Measurements from ENCODE around the gene C12orf60.

Gene C12orf60

DNA sequence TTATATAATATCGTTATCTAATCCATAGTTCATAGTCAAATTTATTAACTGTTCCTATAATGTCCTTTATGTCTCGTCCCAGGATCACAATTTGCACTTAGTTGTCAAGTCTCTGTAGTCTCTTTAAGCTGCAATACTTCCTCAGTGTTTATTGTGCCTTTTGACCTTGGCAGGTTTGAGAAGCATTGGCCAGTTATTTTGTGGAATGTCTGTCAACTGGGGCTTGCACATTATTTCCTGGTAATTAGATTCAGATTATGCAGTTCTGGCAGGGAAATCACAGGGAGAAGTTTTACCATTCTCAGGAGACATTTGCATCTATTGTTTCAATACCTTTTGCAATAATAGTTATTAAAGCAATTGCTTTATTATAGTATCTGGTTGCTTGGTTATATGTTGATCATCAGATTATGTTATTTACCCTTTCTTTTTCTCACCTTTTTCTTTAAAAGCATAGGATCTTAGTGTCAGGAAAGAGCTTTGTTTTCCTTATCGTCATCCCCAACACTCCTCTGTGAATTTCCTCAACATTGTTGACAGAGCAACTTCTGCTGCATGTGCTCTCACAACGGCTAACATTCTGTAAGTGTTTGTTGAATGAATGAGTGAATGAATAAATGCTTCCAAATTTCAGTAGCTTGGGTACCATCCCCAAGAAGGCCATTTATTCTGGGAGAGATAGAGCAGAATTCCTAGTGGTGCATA lies 43.6 kb downstream of the C12orf60 start:
- Histone ChIP-seq H3K27me3 (ENCODE audit: control insufficient read depth in 1 of 2, insufficient read depth in 2 of 2, low read length in 2 of 2) (no peaks in the 10 kb centered on the region), H3K4me3 (ENCODE audit: low read length in 2 of 2) (no peak overlapping the region), H3K9ac (ENCODE audit: low read length in 2 of 2) (no peak overlapping the region), H3K36me3 (ENCODE audit: control insufficient read depth in 2 of 2, insufficient read depth in 2 of 2, low read length in 2 of 2) (no peaks in the 10 kb centered on the region), H3K9me3 (ENCODE audit: control insufficient read depth in 2 of 2, low read length in 2 of 2) (no peaks in the 10 kb centered on the region), H3K4me1 (ENCODE audit: control insufficient read depth, insufficient read depth, low read length) (no peaks in the 10 kb centered on the region), H3K27ac (ENCODE audit: low read length) (no peak overlapping the region)

DNA sequence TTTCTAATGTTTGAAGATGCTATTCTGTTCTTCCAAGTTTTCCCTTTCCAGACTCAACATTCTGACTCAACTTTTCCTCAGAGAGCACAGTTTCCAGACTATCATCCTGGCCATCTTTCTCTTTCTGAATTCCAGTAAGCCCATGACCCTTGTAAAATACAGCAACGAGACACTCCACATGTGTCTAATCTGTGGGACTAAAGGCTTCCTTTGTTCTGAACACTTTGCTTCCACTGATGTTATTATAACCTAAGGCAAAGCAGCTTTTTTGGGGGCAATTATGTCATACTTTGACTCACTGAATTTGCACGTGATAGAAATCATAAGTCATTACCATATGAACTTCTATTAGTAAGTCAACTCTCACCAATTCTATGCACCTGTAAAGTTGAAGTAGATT lies 46.2 kb downstream of the C12orf60 start:
- H3K27me3 ChIP-seq (ENCODE audit: control insufficient read depth in 1 of 2, insufficient read depth in 2 of 2, low read length in 2 of 2) = no peaks in the 10 kb centered on the region
- no peaks in the 10 kb centered on the region for H3K4me1 ChIP-seq (ENCODE audit: control insufficient read depth, insufficient read depth, low read length)
- H3K36me3 ChIP-seq (ENCODE audit: control insufficient read depth in 2 of 2, insufficient read depth in 2 of 2, low read length in 2 of 2) = no peaks in the 10 kb centered on the region
- no peak overlapping the region for H3K27ac ChIP-seq (ENCODE audit: low read length)
- H3K9me3 ChIP-seq (ENCODE audit: control insufficient read depth in 2 of 2, low read length in 2 of 2) = no peaks in the 10 kb centered on the region
- H3K4me3 ChIP-seq (ENCODE audit: low read length in 2 of 2) = no peak overlapping the region
- no peak overlapping the region for H3K9ac ChIP-seq (ENCODE audit: low read length in 2 of 2)

DNA sequence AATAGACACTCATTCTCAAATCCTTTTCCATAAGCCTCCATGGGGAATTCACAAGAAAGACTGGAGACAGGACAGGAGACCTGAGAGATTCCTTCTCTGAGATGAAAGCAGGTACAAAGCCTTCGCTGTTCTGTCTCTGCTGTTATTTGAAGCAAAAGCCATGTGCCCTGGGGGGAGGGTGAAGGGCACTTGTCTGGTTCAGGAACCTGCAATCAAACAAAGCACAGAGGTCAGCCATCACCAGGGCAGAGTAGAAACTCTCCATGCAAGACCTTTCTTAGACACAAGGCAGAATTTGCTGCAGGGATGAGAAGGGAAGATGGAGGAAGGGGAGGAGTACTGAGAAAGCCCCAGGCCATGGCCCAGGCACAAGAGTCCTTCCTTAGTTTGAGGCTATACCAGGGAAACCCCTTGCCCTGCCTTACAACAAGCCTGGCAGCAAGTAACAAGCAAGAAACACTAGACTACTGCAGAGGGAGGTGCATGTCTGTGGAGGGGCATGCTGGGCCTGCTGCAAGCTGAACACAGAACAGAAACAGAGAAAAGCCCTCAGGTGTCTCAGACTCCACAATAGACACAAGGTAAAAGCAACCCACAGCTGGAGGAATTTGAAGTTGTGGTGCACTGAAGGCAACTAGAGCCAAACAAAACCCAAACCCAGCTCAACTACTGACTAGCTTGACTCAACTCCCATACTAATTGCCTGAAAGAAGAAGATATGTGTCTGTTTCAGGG lies 47.6 kb downstream of the C12orf60 start:
- Histone ChIP-seq H3K4me1 (ENCODE audit: control insufficient read depth, insufficient read depth, low read length) (no peaks in the 10 kb centered on the region), H3K27ac (ENCODE audit: low read length) (no peak overlapping the region)

DNA sequence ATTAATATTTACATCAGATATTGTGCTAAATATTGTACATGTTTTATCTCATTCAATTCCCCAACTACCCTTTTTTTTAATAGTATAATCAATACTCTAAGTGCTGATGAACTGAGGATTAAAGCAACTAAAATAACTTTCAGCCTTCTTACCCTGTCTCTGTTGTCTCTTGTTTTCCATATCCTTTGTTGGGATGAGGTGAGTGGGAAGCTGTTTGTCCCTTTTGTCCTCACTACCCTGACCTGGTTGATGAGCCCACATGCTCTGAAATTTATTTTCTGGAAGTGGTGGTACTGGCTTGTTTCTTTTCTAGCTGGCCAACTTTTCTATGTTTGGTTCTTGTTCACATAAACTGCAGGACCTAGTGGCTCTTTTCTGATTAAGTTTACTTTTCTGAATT lies 49.4 kb downstream of the C12orf60 start:
- no peaks in the 10 kb centered on the region for H3K27me3 ChIP-seq (ENCODE audit: control insufficient read depth in 1 of 2, insufficient read depth in 2 of 2, low read length in 2 of 2)
- no peaks in the 10 kb centered on the region for H3K36me3 ChIP-seq (ENCODE audit: control insufficient read depth in 2 of 2, insufficient read depth in 2 of 2, low read length in 2 of 2)
- no peak overlapping the region for H3K27ac ChIP-seq (ENCODE audit: low read length)
- H3K9ac ChIP-seq (ENCODE audit: low read length in 2 of 2) = no peak overlapping the region
- no peak overlapping the region for H3K4me3 ChIP-seq (ENCODE audit: low read length in 2 of 2)
- H3K4me1 ChIP-seq (ENCODE audit: control insufficient read depth, insufficient read depth, low read length) = no peaks in the 10 kb centered on the region
- H3K9me3 ChIP-seq (ENCODE audit: control insufficient read depth in 2 of 2, low read length in 2 of 2) = no peaks in the 10 kb centered on the region

More for the DNA sequence above, 47.6 kb downstream of the C12orf60 start:
- Histone ChIP-seq H3K9ac (ENCODE audit: low read length in 2 of 2) (no peak overlapping the region), H3K4me3 (ENCODE audit: low read length in 2 of 2) (no peak overlapping the region), H3K9me3 (ENCODE audit: control insufficient read depth in 2 of 2, low read length in 2 of 2) (no peaks in the 10 kb centered on the region), H3K27me3 (ENCODE audit: control insufficient read depth in 1 of 2, insufficient read depth in 2 of 2, low read length in 2 of 2) (no peaks in the 10 kb centered on the region), H3K36me3 (ENCODE audit: control insufficient read depth in 2 of 2, insufficient read depth in 2 of 2, low read length in 2 of 2) (no peaks in the 10 kb centered on the region)

DNA sequence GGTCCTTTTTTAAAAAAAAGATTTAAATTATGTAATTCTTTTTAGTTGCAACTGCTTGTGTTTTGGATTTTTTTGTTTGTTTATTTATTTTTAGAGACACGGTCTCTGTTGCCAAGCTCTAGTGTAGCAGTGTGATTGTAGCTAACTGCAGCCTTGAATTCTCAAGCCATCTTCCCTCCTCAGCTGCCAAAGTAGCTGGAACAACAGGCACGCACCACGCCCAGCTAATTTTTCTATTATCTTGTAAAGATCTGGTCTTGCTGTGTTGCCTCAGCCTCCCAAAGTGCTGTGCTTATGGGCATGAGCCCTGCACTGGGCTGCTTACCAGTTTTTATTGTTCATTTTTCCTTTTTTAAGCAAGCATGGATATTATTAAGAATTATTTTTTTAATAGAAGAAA lies 50.5 kb downstream of the C12orf60 start:
- H3K27ac ChIP-seq (ENCODE audit: low read length) = no peak overlapping the region
- H3K4me3 ChIP-seq (ENCODE audit: low read length in 2 of 2) = no peak overlapping the region

DNA sequence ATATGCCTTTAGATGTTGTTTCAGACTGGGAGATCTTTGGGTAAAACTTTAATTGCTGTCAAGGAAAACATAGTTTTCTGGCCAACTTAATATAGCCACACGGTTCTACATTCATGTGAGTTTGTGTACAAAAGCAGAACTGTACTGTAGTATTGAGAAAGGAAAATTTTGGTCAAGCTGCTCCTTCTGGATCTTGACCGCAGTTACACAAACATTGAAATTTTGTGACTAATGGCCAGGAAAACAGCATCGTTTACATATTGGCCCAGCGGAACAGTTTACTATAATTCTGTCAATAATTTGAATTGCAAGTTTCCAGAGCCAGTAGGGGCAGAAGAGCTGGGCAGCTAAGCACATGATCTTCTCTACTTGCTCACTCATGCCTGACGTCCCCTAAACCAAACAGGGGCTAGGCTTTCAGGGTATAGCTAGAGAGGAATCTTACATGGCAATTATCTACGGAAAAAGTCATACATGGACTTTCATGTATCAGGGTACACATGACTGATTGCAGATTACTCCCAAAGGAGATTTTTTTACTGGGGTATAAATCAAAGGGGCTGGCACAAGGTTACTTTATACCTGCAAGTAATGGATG lies 51.2 kb downstream of the C12orf60 start:
- H3K36me3 ChIP-seq (ENCODE audit: control insufficient read depth in 2 of 2, insufficient read depth in 2 of 2, low read length in 2 of 2) = no peaks in the 10 kb centered on the region
- no peaks in the 10 kb centered on the region for H3K4me1 ChIP-seq (ENCODE audit: control insufficient read depth, insufficient read depth, low read length)
- H3K9ac ChIP-seq (ENCODE audit: low read length in 2 of 2) = no peak overlapping the region
- H3K27ac ChIP-seq (ENCODE audit: low read length) = no peak overlapping the region
- H3K27me3 ChIP-seq (ENCODE audit: control insufficient read depth in 1 of 2, insufficient read depth in 2 of 2, low read length in 2 of 2) = no peaks in the 10 kb centered on the region
- no peak overlapping the region for H3K4me3 ChIP-seq (ENCODE audit: low read length in 2 of 2)
- no peaks in the 10 kb centered on the region for H3K9me3 ChIP-seq (ENCODE audit: control insufficient read depth in 2 of 2, low read length in 2 of 2)

More for the DNA sequence above, 50.5 kb downstream of the C12orf60 start:
- H3K9ac ChIP-seq (ENCODE audit: low read length in 2 of 2) = no peak overlapping the region
- H3K36me3 ChIP-seq (ENCODE audit: control insufficient read depth in 2 of 2, insufficient read depth in 2 of 2, low read length in 2 of 2) = no peaks in the 10 kb centered on the region
- H3K4me1 ChIP-seq (ENCODE audit: control insufficient read depth, insufficient read depth, low read length) = no peaks in the 10 kb centered on the region
- no peaks in the 10 kb centered on the region for H3K27me3 ChIP-seq (ENCODE audit: control insufficient read depth in 1 of 2, insufficient read depth in 2 of 2, low read length in 2 of 2)
- H3K9me3 ChIP-seq (ENCODE audit: control insufficient read depth in 2 of 2, low read length in 2 of 2) = no peaks in the 10 kb centered on the region

DNA sequence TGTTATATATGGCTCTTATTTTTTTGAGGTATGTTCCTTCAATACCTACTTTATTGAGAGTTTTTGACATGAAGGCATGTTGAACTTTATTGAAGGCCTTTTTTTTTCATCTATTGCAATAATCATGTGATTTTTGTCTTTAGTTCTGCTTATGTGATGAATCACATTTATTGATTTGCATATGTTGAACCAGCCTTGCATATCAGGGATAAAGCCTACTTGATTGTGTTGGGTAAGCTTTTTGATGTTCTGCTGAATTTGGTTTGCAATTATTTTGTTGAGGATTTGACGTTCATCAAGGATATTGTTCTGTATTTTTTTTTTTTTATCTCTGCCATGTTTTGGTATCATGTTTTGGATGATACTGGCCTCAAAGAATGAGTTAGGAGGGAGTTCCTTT lies 55.0 kb downstream of the C12orf60 start:
- Histone ChIP-seq H3K27ac (ENCODE audit: low read length) (no peak overlapping the region), H3K9me3 (ENCODE audit: control insufficient read depth in 2 of 2, low read length in 2 of 2) (peaks cover 0 to 4% of the 10 kb centered on the region in 2 donors), H3K9ac (ENCODE audit: low read length in 2 of 2) (no peak overlapping the region), H3K27me3 (ENCODE audit: control insufficient read depth in 1 of 2, insufficient read depth in 2 of 2, low read length in 2 of 2) (no peaks in the 10 kb centered on the region), H3K4me3 (ENCODE audit: low read length in 2 of 2) (no peak overlapping the region), H3K4me1 (ENCODE audit: control insufficient read depth, insufficient read depth, low read length) (no peaks in the 10 kb centered on the region), H3K36me3 (ENCODE audit: control insufficient read depth in 2 of 2, insufficient read depth in 2 of 2, low read length in 2 of 2) (no peaks in the 10 kb centered on the region)

DNA sequence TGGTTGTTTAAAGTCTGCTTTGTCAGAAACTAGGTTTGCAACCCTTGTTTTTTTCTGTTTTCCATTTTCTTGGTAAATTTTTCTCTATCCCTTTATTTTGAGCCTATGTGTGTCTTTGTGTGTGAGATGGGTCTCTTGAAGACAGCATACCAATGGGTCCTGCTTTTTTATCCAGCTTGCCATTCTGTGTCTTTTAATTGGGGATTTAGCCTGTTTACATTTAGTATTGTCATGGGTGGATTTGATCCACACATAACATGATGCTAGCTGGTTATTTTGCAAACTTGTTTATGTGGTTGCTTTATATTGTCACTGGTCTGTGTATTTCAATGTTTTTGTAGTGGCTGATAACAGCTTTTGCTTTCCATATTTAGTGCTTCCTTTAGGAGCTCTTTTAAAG lies 57.0 kb downstream of the C12orf60 start:
- Histone ChIP-seq H3K4me3 (ENCODE audit: low read length in 2 of 2) (no peak overlapping the region), H3K27ac (ENCODE audit: low read length) (no peak overlapping the region), H3K9me3 (ENCODE audit: control insufficient read depth in 2 of 2, low read length in 2 of 2) (peaks cover 0 to 4% of the 10 kb centered on the region in 2 donors), H3K9ac (ENCODE audit: low read length in 2 of 2) (no peak overlapping the region), H3K27me3 (ENCODE audit: control insufficient read depth in 1 of 2, insufficient read depth in 2 of 2, low read length in 2 of 2) (no peaks in the 10 kb centered on the region), H3K4me1 (ENCODE audit: control insufficient read depth, insufficient read depth, low read length) (no peaks in the 10 kb centered on the region), H3K36me3 (ENCODE audit: control insufficient read depth in 2 of 2, insufficient read depth in 2 of 2, low read length in 2 of 2) (no peaks in the 10 kb centered on the region)

DNA sequence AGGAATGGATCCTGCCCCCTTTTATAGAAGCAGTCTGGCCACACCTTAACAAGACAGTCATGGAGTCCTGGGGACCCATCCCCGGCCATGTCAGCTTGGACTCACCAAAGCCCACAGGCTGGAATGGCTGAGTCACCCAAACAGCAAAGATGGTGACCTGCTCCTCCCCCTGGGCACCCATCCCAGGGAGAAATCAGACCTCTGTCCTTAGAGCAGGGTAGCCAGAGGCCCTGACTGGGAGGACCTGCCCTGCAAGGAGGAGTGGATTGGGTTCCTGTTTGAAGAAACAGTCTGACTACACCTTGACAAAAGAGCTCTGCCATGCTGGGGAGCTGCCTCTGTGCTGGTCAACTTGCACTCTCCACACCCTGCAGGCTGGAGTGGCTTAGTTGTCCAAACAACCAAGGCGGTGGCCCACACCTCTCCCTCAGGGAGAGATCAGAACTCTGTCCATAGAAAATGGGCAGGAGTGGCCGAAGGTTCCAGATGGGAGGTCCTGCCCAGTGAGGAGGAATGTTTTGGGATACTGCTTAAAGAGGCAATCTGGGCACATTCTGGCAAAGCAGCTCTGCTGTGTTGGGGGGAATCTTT lies 65.5 kb downstream of the C12orf60 start:
- Histone ChIP-seq H3K9ac (ENCODE audit: low read length in 2 of 2) (no peak overlapping the region), H3K9me3 (ENCODE audit: control insufficient read depth in 2 of 2, low read length in 2 of 2) (peaks cover 0 to 2% of the 10 kb centered on the region in 2 donors), H3K4me1 (ENCODE audit: control insufficient read depth, insufficient read depth, low read length) (no peaks in the 10 kb centered on the region), H3K36me3 (ENCODE audit: control insufficient read depth in 2 of 2, insufficient read depth in 2 of 2, low read length in 2 of 2) (no peaks in the 10 kb centered on the region), H3K4me3 (ENCODE audit: low read length in 2 of 2) (no peak overlapping the region), H3K27ac (ENCODE audit: low read length) (no peak overlapping the region), H3K27me3 (ENCODE audit: control insufficient read depth in 1 of 2, insufficient read depth in 2 of 2, low read length in 2 of 2) (no peaks in the 10 kb centered on the region)

DNA sequence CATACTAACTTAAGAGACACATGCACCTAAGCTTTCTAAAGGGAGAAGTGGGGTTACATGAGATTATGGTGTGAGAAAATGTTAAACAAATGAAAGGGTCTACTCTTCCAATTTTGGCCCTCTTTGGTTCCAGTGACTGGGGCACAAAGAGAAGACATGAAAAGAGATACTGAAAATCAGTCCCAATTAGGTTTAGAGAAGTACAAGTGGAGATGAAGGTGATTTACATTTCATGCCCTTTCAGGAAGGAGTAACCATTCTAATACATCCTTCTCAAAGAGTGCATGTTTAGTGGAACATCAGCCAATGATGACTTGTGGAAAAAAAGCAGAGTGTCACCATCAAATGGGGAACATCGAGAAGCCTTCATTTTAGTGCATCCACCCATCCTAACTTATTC lies 67.8 kb downstream of the C12orf60 start:
- Histone ChIP-seq H3K4me3 (ENCODE audit: low read length in 2 of 2) (no peak overlapping the region), H3K27ac (ENCODE audit: low read length) (no peak overlapping the region), H3K27me3 (ENCODE audit: control insufficient read depth in 1 of 2, insufficient read depth in 2 of 2, low read length in 2 of 2) (no peaks in the 10 kb centered on the region), H3K36me3 (ENCODE audit: control insufficient read depth in 2 of 2, insufficient read depth in 2 of 2, low read length in 2 of 2) (no peaks in the 10 kb centered on the region), H3K9me3 (ENCODE audit: control insufficient read depth in 2 of 2, low read length in 2 of 2) (peaks cover 0 to 2% of the 10 kb centered on the region in 2 donors), H3K9ac (ENCODE audit: low read length in 2 of 2) (no peak overlapping the region), H3K4me1 (ENCODE audit: control insufficient read depth, insufficient read depth, low read length) (no peaks in the 10 kb centered on the region)
